ENCODE results near the gene HDHD5.

DNA sequence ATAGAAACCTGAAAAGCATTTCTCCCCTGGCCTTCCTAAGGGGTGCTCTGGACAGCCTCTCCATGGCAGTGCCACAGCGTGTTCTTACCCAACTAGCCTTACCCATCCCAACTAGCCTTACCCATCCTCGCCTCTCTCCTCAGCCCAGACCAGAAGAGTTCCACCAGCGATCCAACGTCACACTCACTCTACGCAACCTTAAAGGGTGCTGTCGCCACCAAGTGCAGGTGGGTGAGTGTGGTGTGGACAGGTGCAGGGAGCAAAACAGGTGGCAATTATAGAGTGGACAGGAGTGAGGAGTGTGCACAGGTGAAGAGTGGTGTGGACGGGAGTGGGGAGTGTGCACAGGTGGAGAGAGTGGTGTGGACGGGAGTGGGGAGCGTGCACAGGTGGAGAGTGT, 55.7 kb downstream of the HDHD5 start:
- TF ChIP-seq YY1 (IDR thresholded peaks at IDR 0.05; ENCODE audit: insufficient read depth, insufficient read length): no peak
- TF ChIP-seq ZNF274 (IDR thresholded peaks at IDR 0.05; ENCODE audit: low read depth, low read length): no peak
- TF ChIP-seq SUZ12 (IDR thresholded peaks at IDR 0.05; ENCODE audit: extremely low read depth, insufficient read depth, insufficient read length): no peak

All from NT2/D1 (cell line).